LoVo (cell line): ENCODE results near the gene COL20A1.

Experiments used
- DNase-seq: peaks from one replicate; pipeline ENCODE4 v3.0.0-alpha.2; 2016; ENCODE audit warnings: low spot score

Gene COL20A1

DNA sequence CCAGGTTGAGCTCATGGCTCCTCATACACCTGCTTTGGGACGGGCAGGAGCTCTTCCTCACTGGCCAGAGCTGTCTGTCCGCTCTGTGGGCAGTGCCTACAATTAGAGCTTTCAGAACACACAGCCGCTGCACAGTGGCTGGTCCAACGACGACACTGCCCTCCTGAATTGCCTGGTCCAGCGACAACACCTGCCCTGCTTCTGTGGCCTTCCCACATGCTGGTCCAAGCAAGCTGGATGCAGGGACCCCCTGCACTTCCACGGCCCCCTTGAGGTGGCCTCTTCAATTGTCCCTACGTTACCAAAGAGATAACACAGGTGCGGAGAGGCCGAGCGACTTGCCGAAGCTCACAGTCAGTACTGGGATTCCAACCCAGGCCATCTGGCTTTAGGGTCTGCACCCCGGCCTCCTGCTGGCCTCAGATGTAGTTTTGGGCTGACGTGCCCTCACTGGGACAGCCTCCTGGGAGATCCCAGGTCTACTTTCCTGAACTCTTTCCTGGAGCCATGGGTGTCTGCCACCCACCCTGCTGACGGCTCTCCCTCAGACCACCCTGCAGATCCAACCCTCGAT is 69.5 kb downstream of the COL20A1 start:
- DNase-seq = no peak

DNA sequence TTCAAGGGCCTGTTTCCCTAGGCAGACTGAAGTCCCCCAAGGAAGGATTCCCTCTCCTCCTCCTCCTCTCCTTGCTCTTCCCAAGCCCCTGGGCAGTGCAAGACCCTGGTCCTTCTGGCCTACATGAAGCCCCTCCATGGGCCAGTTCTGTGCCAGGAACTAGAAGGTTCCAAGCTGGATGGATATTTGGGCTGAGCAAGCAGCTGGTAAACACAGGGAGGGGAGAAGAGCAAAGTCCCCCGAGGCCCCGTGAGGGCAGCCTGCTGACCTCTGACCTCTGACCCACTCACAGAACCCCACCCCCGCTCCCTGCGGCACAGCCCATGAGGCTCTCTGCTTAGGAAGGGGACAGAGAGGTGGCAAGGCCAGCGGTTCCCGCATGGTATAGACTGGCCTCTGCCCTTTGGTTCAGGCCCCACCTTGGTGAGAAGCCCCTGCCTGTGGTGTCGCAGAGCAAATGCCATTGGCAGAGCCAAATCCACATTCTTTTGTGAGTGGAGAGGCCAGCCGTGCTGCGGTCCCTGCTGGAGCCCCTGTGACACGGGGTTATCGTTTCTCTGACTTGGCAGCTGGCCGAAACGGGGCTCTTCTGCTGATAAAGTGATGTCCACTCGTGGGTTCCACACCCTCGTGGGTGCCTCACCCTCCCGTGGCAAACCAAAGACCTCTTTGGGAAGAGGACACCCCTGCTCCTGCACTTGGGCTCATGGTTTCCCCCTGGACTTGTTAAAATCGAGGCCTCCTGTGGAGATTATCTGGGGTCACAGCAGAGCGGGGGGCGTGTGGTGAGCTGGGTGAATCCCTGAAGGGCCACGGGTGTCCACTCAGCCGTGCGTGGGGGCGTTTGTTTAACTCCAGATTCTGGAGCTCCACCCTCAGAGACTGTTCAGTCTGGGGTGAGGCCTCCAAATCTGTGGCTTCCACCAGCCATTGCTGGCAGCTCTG is 70.3 kb downstream of the COL20A1 start:
- no peak for DNase-seq

DNA sequence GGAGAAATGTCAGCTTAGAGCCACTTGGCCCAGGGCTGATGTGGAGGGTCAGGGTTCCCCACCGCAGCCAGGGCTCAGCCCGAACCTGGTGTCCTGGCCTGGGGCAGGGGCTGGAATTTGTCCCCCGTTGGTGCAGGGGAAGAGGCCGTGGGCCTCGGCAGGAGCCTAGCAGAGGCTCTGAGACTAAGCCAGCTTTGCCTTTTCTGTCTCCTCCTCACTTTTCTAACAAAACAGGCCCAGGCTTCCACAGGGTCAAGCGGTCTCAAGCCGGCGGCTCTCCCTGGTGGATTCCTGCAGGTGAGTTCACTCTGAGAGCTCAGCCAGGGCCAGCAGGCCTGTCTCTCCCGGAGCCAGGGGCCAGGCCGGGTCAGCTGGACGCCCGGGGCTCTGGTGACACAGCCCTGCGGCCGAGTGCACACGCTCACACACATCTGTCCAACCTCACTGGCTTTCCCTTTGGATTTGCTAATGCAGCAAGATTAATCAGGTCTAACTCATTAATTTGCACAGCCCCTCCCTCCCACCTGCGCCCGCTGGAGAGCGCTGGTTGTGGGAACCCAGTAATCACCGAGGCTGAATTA is 71.1 kb downstream of the COL20A1 start:
- no peak for DNase-seq

DNA sequence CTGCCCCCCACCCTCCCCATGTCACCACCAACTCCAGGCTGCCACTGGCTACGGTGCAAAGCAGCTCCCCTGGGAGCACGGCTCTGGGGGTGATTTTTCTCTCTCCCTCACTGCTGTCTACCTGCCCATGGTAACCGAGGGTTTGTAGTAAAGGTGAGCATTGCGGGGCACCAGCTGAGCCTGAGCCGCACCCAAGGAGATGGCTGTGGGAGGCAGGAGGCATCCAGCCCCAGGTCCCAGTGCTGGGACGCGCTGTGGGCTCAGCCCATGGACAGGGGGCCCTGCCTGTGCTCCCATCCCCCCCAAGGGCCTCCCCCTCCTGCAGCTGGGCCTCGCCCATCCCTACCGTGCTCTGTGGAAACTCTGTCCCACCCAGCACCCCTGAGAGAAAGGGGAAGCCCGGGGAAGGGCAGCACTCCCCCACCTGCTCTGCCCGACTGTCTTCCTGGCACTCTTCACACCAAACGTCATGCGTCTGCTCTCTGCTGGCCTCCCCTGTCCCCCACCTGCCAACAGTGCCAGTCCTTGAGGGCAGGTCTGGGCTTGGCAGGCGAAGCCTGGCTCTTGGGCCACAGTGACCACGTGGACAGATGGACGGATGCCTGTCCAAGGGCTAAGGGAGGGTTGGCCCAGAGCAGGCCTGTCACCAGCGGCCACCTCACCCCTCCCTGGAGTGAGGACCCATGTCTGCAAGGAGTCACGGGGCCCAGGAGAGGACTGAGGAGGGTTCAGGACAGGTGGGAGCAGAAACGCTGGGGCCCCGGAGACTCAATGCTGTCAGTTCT is 72.0 kb downstream of the COL20A1 start:
- no peak for DNase-seq

DNA sequence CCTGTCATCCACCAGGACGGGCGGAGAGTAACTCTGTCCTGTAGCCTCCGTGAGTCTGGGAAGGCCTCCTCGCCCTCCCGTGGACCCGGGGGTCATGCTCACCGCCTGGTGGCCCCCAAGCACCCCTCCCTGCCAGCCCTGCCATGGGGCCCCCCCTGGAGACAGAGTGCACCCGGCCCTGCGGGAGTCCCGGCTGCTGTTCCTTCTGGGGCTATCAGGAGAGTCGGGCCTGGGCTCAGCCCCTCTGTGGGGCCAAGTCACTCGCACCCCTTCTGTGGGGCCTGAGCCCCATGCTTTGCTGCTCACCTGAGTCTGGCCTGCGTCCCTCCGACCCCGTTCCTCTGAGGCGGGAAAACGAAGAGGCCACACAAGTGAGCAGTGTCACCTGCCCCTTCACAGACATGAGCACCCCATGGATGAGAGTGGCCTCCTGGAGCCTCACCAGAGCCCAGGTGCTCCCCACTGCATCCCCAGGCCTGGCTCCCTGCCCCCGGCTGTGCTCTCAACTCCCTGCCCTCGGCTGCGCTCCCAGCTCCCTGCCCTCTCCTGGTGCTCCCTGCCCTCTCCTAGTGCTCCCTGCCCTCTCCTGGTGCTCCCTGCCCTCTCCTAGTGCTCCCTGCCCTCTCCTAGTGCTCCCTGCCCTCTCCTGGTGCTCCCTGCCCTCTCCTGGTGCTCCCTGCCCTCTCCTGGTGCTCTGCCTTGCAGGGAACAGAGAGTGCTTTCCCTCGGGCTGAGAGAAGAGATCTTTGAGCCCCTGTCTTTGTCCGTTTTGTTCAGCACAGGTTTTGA is 72.8 kb downstream of the COL20A1 start:
- no peak for DNase-seq

DNA sequence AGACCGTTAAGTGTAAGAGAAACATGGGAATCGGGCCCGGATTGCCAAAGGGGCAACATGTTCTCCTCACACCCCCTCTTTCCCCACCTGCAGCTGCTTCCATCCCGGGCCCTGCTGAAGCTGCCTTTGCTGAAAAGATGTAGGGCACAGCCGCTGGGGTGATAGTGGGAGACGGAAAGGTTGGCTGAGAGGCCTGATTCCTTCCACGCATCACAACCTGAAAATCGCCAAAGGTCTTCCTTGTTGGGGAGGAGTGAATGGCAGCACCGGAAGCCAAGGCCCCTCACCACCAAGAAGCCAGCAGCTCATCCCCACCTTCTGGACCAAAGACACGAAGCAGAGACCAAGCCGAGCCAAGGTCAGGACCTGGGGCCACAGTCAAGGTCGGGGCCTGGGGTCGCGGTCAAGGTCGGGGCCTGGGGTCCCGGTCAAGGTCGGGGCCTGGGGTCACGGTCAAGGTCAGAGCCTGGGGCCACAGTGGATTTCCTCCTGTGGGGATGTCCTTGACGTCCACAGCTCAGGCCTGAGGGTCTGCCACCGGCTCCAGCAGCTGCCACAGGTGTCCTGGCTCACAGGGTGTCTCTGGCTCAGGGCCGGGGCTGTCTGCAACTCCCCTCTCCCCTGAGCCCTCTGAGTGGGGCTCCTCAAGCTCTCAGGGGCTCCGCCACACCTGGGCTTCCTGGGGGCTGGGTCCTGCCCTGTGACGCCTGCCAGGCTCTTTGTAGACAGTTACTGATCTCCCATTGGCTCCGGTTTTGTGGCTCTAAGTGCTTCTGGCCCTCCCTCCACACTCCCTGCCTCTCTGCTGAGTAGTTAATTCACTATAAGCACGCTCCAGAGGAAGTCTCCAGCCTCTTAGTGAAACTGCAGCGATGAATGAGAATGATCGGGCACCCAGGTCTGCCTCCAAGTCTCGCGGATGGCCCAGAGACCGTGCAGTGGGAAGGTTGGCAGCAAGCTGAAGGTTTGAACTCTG is 73.7 kb downstream of the COL20A1 start:
- DNase-seq = no peak

DNA sequence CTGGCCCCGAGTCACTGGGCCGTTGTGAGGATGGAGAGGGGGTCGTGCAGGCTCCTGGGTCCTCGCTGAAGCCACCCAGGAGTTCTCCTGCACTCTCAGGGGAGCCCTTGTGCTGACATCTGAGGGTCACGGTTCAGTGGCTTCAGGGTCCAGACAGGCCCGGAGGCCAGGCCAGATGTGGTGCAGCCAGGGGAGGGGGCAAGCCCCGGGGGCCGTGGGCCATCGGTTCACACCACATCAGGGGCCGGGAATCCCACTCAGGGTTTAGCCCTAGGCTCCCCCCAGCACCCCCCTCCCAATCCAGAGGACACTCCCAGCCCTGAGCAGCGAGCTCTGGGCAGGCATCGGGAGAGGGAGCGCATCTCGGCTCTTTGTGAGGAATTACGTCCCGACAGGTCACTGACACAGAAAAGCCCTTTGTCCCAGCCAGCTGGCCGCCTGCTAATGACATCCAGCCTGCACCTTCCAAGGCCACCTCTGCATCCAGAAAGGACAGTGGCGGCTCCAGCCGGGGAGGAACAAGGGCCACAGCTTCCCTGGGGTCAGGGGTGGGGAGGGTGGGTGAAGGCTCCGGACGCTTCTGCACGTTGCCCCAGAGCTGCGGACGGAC is 74.6 kb downstream of the COL20A1 start:
- DNase-seq = no peak

DNA sequence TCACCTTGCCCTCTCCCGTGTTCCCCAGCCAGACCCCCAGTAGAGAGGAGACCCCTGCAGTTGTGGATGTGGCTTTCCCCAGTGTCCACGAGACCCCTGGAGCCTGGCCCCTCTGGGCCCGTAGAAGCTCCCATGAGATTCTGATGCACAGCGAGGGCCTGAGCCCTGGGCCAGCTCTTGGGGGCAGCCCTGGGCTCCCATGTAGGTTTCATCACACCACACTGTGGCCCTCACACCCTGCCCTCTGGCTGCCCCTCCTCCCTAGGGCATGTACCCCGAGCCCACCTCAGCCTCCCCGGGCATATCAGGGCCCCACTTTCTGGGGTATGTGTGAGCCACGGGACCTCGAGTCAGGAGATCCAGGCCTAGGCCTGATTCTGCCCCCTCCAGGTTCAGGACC is 75.2 kb downstream of the COL20A1 start:
- DNase-seq = no peak

DNA sequence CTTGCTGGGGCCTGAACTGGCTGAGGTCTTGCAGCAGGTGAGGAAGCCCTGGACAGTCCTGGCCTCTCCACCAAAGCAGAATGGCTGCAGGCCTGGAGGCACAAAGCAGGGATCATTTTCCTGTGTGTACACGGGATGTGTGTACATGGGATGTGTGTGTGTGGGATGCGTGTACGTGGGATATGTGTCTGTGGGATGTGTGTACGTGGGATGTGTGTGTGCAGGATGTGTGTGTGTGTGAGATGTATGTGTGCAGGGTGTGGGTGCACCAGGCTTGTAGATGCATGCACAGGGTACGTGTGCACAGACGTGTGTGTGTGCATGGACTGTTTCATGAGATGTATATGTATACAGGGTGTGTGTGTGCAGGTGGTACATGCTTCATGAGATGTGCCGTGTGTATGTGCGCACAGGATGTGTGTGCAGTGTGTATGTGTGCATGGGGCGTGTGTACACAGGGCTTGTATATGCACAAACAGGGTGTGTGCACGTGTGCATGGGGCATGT is 76.1 kb downstream of the COL20A1 start:
- no peak for DNase-seq

DNA sequence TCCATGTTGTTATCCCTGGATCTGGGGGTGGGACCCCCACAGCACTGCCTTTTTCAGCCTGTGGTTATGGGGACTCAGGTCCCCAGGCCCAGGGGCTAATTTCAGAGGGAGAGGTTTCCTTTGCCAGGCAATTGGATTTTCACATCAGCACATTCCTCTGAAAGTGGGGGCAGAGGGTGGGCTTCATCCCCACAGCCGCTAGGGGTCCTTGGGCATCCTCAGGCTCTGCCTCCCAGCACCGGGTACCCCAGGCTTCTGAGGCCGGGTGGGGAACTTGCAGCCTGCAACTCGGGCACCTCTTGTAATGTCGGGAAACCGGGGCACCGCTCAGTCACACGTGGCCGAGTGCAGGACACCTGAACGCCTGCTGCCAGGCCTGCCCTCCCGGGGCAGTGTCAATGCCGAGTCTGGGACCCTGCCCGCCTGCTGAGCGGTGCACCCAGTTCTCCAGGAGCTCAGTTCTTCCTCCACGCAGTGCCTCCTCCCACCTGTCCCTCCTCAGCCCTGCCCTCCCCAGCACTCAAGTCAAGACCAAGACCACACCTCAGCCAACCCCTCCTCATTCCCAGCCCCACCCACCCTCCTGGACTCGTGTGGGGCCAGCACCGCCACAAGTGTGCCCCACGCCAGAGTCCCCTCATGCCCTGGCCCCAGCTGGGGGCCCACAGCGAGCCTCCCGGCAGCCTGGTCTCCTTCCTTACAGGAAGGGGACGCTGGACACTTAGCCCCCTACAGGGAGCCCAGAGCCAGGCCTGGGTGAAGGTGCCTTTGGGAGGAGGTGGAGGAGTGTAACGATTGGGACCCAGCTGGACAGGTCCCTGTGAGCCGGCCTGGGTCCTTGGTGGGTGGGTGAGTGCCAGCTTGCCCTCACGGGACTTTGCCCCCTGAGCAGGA is 77.0 kb downstream of the COL20A1 start:
- no peak for DNase-seq

DNA sequence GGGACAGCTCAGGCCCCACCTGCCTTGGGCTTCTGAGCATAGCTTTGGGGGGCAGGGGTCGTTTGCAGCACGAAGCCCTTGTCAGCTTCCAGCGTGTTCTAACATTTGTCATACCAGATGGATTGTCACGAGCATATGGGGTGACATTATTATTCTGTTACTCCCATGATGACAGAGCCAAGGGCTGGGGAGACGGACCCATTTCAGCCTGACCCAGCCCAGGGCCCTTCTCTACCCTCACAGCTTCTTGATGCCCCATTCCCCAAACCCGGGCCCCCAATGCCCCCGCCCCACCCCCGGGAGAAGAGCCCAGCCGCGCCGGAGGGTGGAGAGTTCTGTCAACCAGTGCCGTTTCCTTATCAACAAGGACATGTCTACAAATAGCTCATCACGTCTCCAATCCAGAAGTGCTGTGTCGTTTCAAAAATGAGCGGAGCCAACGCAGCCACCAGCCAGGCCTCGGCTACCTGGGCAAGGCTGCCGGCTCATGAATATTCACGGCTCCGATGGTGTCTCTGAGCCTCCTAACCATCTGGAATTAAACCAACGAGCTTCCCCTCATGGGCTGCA is 77.7 kb downstream of the COL20A1 start:
- DNase-seq = no peak

DNA sequence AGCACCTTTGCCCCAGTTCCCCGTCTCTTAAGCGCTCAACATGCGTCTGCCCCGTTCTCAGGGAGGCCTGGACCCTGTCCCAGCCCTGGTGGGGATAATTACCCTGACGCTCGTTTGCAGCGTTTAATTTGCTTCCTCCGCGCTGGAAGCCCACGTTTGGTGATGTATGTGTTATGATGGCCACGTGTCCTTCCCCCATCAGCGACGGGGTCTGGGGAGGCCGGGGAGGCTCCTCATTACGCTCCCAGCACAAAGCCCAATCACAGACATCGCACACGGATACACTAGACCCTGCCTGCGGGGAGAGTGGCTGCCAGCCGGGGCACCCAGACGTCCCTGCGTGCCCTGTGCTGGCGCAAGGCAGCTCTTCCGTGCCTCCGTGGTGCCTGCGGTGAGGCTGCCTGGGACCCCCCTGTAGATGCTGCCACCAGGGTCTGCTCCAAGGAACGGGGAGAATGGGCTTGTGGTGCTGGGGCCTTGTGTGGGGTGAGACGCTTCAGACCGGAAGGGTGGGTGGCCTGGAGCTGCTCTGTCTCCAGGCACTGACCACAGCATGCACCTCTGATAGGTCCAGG is 78.4 kb downstream of the COL20A1 start:
- DNase-seq = no peak

DNA sequence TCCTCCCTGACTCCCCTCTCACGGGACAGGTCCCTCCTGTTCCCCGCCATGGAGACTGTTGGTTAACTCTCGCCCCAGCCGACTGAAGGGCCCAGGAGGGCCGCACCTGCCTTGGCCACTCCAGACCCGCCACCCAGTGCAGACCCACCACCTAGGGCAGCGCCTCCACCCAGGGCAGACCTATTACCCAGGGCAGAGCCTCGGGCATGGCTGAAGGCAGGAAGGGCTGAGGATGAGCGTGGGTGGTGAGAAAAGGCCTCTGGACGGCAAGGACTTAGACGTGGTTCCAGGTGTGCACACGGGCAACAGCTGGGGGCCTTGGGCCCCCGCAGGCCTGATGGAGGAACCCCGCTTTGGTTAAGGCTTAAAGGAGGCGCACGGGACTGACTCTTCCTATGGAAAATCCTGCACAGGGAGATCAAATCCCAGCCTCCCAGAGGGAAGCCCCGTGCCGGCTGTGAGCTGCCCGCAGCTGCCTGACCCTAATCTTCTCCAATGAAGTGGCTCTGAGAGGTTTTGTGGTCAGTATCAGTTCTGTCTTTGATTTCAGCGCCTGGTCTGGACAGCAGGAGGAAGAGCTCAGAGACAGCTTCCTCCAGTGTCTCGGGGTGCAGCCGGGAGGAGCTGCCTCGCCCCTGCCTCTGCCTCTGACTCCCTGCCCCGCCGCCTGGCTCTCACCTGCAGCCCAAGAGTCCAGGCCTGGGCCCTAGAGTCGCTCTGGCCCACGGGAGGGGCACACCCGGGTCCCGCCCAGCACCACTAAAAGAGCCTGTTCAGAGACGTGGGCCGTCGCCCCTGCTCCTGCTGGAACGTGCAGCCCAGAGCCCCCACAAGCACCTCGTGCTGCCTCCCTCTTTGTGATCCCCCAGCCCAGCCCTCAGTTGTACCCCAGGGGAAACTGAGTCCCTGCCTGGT is 80.2 kb downstream of the COL20A1 start:
- DNase-seq = no peak

DNA sequence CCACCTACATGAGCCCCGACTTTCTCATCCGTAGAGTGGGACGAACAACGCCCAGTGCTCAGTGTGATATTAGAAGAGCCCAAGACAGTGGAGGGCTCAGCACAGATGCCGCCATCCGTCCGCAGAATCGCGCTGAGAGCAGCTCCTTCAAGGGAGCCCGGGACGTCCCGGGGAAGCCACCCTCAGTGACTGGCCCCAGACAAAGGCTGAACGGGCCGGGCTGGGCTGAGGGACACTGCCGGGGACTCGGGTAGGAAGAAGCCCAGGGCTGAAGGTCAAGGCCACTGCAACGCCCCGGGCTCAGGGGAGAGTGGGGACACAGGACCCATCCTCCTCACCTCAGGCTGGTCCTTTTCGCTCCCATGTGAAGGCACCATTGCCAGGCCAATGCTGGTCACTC is 81.0 kb downstream of the COL20A1 start:
- no peak for DNase-seq

DNA sequence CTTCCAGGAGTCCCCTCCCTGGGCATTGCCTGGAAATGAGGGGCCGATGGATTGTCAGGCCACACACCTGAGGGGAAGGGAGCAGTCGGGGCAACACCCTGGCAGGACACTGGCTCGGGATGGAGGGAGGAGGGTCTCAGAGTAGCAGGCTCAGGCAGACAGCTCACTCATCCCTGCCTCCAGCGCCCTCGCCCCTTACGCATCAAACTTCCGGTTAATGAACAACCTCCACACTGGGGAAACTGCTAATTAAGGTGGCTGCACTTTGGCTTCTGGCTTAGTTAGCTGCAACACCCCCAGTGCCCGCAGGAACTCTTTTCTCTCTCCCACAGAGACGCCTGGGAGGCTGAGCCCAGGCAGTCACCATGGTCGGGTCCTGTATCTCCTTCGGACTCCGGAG is 81.5 kb downstream of the COL20A1 start:
- no peak for DNase-seq

DNA sequence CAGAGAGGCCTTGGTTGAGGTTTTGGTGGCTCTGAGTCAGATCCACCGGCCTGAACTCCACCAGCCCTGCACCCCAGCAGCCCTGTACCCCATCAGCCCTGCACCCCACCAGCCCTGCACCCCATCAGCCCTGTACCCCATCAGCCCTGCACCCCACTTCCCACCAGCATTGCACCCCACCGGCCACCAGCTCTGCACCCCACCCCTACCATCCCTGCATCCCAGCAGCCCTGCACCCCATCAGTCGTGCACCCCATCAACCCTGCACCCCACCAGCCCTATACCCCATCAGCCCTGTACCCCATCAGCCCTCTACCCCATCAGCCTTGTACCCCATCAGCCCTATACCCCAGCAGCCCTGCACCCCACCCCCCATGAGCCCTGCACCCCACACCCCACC is 82.5 kb downstream of the COL20A1 start:
- no peak for DNase-seq
